Stimulated activated CD8-positive, alpha-beta memory T cell treated with anti-CD3 and anti-CD28 coated beads, Interleukin-12 subunit alpha, Interleukin-12 subunit beta, amount 100 ng/mL, for 24 hours (primary cell): Measurements from ENCODE around the gene RNF10.
"Not testable (repeated sequence)": the region's sequence is repeated elsewhere in the genome, so short reads cannot be mapped to it uniquely, and the experiment has no call there.

Experiments used
- DNase-seq: peaks from one replicate; pipeline ENCODE4 v3.0.0-alpha.2; 2020; ENCODE audit errors: extremely low read depth

Gene RNF10

DNA sequence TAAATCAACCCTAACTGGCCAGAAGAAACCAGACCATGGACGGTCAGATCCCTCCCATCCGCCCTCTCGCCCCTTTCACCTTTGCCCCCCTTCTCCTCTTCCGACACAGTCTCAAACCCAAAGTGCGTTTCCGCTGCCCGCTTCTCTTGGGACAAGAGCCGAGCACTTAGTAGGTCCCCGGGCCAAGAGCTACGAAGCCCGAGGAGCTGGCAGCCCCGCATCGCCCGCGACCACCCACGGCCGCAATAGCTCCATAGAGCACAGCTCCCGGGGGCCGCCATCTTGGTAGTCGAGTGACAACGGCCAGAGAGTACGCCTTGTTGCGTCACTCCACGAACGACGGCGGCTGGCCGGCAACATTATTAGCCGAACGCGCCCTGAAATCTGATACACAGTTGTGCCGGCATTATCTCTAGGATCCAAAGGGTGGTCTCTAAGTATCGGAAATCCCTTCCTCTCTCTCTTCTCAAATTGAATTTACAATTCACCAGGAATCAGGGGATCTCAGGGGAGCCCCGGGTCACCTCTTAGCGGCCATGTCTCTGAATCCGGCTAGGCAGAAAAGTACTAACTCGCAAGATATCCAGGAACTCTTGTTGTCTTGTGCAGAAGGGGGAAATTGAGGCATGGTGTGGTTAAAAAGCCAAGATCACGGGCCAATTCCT, 5.2 kb upstream of the RNF10 start, which contains the start of gene COQ5:
Gene COQ5 (minus strand): TSS at position 298 of the 665 bp plus-strand sequence. CDS start 17 bp downstream, at position 281.
- peak; percentile 64 for DNase-seq

DNA sequence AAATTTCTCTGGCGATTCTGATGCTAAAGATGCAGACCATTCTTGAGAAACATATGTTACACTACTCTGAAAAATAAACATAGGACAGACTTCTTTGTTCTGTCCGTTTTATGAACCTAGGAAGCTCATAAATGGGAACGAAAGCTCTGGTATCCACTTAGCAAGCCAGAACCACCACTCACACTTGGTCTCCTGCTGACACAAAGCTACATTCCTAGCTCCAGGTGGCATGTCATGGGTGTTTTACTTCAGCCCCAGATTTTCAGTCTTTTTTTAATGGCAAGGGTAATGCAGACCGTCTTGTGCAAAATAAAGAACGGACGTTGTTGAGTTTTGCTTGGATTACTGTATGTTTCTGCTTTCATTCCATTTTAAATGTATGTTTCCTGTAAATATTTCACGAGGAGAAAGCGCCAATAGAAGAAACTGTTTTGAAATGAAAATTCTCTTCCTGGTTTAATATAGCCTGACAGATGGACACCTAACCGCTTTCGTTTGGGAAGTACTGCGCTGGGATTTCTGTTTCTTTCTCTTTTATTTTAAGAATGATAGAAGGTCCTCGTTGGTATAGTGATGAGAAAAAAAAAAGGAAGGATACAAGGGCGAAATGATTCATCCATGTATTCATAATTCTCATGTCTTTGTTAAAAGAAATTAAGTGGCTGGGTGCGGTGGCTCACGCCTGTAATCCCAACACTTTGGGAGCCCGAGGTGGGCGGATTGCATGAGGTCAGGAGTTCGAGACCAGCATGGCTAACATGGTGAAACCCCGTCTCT, 4.3 kb upstream of the RNF10 start:
- DNase-seq = no peak

DNA sequence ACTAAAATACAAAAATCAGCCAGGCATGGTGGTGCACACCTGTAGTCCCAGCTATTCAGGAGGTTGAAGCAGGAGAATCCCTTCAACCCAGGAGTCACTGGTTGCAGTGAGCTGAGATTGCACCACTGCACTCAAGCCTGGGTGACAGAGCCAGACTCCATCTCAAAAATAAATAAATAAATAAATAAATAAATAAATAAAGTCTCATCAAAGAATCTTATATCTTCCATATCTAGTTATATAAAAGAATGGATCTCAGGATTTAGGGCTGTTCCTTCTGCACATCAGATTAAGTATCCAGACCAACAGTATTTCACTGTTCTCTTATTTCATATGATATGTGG, 3.8 kb upstream of the RNF10 start:
- DNase-seq = not testable (repeated sequence)

DNA sequence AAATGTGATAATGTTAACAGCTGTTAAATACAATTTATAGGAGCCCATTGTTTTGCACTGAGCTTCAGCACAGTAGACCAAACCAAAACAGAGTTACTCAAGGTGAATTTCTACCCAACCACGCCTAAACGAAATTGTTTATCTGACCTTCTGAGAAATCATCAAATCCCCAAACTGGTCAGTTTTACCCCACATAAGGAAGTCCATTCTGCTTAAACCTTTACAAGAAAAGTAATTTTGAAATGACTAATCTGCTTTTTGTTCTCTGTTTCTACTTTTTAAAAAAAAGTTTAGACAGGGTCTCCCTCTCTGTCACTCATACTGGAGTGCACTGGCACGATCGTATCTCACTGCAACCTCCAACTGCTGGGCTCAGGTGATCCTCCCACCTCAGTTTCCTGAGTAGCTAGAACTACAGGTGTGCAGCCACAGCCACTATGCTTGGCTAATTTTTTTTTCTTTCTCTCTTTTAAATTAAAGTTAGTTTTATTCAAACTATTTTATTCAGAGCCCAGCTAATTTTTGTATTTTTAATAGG, 1.4 kb upstream of the RNF10 start:
- no peak for DNase-seq

DNA sequence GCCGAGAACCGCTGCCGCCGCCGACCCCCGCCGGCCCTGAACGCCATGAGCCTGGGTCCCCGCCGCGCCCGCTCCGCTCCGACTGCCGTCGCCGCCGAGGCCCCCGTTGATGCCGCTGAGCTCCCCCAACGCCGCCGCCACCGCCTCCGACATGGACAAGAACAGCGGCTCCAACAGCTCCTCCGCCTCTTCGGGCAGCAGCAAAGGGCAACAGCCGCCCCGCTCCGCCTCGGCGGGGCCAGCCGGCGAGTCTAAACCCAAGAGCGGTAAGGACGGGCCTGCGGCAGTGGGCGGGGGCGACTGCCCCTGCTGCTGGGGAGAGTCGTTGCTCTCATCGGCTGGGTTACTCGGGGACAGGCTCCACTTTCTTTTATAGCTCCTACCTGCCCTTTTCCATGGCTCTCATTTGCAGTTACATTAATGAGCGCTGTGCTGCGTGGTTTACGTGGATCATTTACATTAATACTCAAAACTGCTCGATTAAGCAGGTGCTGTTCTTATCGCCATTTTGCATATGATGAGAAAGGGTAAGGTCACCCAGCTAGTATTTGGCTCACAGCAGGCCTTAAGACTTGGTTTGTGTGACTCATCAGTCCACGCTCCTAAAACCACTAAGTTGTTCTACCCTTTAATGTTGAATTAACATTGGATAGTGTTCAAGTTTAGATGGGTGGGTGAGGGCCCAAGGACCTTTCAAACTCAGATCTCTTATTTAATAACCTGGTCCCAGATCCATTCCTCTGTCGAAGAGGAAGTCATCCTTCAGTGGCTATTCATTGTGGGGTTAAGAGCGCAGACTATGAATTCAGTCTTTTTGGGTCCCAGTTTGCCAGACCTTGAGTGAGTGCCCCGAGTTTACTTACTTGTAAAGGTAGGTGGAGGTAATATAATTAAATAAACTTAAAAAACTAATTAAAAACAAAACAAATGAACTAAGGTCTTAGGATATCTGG, 823 bp downstream of the RNF10 start:
- no peak for DNase-seq

DNA sequence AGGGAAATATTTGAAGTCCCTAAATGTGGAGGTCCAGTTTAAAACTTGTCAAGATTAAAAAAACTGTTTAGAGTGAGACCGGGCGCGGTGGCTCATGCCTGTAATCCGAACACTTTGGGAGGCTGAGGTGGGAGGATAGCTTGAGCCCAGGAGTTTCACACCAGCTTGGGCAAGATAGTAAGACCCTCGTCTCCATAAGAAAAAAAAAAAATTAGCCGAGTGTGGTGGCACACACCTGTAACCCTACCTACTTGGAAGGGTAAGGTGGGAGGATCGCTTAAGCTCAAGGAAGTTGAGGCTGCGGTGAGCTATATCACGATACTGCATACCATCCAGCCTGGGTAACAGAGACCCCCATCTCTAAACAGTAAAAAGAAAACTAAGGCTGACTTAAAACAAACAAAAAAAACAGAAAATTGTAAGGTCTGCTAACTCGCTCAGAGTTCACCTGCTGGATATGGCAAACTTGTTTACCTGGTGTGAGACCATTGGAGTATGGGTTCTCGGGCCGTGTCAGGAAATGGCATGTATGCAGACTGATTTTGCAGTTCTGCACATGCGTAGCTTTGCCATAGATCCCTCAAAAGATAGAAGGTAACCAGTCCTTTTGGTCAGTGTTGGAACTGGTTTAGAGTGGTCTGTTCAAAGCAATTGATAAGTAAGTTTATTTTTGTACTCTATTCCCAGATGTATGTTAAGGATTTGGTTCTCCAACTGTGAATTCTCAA, 2.1 kb downstream of the RNF10 start:
- DNase-seq = no peak

DNA sequence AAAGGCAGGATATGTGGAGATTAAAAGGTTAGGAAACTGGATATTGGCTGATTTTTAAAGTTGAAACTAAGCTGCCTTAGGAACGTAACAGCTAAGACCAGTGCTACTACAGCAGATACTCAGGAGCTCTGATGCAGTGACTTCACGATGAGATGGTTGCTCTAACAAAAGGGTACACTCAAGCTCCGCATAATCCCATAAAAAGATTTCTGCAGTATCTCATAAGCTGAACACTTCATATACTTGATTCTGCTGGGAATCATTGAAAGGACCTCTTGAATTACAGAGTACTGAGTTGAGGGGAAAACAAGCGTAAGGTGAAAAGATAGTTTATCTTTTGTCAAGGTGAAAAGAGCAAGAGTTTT, 3.7 kb downstream of the RNF10 start:
- DNase-seq = no peak

DNA sequence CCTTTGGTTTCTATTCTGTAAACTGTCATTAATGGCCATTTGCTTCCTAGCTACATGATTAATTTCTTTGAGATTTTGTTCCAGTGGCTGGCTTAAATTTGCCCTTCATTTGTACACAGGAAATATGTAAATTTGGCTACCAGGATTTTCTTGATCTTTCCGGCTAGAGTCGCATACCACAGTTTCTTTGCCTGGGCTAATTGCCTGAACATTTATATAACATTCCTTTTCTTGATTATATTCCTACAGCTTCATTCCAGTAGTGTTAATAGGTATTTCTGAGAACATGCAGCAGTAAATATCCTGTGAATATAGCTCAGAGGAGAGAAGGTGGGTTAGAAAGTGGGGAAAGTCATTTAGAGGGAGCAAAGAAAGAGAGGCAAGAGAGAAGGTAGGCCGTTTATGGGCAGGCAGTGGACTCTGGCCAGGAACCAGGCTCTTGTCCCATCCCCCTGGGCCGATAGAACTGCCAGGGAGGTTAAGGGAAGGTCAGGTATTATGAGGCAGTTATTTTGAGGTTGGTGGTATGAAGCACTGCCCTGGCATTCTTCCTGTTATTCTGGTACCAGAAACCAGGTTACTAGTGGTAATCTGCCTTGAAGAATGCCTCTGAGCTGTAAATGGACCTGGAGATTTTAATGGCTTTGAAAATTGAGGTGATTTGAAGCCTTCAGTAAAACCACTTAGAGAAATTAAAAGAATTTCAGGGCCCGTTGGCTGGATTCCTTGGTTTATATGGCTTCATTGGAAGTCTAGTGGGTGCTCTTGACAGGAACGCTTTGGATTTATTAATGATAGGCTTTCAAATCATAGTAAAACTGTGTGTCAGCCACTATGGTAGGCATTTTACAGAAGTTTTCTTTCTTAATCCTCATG, 4.4 kb downstream of the RNF10 start:
- DNase-seq = no peak

DNA sequence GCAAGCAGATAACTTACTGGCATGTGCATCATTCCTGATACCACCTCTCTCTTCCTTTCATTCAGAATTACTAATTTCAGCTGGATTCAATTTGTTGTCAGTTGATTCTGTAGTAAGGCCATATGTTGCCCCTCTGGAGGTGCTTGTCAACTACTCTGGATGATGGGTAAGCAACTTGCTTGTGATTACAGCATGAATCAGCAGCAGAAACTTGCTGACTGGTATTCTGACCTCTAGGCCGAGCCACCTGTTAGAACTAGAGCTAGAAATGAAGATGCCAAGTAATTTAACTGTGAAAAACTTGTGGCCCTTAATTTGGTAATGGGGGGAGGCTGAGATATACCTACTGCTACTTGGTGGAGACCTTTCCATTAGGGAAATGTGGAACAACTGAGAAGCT, 5.1 kb downstream of the RNF10 start:
- no peak for DNase-seq

DNA sequence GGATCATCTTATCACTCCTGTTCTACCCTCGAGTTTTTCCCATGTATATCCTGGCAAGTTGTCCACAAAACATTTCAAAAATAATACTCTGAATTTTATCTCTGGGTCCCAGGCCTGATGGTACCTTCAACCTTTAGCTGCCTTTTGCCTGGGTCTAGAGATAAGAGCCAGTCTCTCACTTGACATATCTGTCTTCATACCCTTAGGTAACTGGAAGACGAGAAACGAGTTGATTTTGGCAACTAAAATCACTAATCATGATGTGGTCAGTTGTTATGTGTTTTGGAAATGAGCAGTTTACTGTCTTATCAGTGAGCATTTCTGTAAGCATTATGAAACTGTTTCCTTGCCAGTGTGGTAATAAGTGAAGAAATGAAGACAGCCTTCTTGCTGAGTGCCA, 6.3 kb downstream of the RNF10 start:
- DNase-seq = no peak

DNA sequence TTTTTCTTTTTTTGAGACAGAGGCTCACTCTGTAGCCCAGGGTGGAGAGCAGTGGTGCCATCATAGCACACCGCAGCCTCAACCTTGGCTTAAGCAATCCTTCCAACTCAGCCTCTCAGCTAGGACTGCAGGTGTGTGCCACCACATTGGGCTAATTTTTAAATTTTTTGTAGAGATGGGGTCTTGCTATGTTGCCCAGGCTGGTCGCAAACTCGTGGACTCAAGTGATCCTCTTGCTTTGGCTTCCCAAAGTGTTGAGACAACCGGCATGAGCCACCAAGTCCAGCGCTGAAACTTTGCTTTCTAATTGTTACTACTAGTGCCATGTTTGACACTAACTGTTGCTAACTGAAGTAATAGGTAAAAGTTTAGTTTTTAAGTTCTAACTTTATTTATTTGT, 8.0 kb downstream of the RNF10 start:
- no peak for DNase-seq

DNA sequence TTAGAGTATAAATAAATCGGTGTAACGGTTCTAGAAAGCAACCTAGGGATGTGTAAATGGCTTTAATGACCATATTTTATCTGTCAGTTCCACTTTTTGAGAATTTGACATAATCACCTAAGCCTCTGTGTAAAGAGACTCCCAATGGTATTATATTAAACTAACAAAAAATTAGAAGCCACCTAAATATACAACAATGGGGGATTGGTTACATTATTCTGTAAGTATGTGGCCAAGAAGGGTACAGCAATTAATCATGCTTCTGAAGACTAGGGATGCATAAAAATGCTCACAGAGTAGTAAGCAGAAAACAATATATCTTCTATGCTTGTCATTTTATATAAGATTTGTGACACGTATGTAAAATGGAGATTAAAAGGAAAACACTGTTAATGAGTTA, 10.5 kb downstream of the RNF10 start:
- no peak for DNase-seq

DNA sequence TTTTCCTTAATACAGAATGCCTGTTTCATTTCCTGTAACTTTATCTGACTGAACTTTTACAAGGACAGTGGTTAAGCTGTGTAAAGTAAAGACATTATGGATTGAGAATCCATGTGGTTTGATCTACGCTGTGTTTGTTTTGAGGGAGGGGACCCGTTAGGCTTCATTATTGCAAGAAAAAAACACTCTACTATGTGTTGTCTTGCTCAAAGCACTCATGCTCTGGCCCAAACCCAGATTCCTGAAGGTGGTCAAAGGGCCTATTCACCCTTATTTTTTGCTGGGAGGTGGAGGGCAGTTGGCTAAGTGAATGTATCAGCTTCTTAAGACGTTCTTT, 11.9 kb downstream of the RNF10 start:
- no peak for DNase-seq

DNA sequence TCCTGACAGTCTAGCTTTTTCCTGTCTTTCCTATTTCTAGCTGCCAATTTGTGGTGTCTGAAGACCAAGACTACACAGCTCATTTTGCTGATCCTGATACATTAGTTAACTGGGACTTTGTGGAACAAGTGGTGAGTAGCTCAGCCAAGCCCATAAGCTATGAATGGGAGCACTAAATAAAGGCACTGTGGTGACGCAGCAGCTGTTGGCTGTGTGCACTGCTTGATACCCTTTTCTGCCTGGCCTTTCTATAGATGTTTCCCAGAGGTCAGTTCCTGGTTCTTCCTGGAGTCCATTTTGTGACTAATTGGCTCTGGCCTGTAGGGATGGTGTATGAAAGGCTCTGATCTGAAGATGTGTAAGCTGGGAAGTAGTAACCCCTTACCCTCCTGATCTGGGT, 20.5 kb downstream of the RNF10 start:
- DNase-seq = no peak

DNA sequence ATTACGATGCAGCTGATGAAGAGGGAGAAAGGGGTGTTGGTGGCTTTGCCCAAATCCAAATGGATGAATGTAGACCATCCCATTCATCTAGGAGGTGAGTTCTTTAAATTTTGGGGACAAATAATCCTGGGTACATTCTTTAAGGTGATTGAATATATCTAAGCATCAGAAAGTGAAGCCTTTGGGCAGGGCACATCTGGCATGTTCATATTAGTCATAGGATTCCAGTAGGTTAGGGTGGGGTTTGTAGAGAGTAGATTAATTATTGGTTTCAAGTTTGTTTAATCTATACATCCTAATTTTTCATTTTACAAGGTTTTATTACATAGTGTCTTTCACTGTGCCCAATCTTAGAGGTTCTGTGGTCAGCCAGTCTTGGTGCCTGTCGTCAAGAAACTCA, 23.4 kb downstream of the RNF10 start:
- DNase-seq = no peak

DNA sequence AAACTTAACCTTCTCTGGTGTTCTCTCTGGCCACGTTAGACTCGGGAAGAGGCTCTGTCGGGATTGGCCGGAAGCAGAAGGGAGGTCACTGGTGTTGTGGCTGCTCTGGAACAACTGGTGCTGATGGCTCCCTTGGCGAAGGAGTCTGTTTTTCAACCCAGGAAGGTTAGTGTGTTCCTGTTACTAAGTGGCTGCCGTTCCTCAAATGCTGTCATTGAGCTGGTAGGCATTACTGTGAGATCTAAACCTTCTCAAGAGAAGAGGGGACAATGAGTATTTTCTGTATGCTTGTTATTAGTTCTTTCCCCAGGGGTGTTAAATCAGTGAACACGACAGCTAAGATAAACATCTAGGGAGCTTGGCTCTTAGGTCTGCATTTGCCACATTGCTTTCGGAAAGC, 28.8 kb downstream of the RNF10 start:
- no peak for DNase-seq

DNA sequence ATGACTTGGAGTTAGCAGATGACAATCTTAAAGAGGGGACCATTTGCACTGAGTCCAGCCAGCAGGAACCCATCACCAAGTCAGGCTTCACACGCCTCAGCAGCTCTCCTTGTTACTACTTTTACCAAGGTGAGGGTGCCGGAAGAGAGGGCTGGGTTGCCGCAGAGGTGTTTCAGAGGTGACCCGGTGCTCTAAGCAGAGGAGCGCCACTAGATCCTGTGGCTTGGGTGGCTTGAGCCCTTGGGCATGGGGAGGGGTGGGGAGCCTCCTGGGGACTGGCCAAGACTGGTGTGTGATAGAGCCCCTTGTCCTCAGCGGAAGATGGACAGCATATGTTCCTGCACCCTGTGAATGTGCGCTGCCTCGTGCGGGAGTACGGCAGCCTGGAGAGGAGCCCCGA, 29.3 kb downstream of the RNF10 start:
- DNase-seq = no peak

DNA sequence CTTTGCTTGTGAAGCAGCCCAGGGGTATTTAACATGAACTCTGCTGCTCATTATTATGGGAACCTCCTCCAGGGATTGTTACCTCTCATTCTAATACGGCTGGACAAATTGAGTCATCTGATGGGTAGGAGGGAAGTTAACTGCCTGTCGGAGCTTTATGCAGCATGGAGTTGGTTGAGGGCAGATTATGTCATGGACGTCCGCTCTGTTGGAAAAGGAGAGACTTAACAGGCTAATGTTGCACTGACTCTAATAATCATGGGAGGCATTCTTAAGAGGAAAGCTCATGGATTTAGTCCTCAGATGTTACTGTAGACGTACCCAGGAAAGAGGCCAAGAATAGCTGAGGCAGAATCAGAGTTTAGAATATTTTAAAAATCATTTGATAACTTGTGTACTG, 37.1 kb downstream of the RNF10 start:
- no peak for DNase-seq

DNA sequence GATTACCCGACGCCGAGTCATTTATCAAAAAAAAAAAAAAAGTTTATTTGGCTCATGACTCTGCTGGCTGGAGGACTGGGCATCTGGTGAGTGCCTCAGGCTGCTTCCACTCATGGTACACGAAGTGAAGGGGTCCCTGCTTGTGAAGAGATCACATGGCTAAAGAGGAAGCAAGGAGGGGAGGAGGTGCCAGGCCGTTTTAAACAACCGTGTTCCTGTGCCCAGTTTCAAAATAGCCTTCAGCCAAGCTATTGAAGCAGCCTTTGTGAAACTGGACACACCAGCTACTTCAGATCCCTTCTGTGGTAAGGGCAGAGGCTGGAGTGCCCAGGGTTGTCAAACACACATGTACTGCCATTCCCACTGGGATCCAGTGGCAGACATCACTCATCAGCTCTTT, 39.4 kb downstream of the RNF10 start:
- DNase-seq = no peak

DNA sequence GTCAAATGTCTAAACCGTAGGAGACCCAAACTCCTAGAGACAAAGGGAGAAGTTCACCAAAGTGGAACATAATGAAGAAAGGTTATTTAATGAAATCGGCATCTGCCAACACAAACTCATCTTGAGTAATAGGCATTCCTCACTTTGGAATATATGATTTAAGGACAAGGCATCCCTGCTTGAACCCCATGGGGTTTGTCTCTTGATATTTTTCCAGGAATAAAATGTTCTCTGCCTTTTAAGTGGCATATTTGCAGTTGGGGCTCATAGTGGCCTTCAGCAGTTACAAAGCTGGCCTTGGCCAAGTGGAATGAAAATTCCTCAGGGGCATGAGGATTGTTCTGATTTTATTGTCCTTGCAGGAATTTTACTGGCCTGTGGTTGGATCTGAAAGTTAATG, 40.0 kb downstream of the RNF10 start:
- no peak for DNase-seq

DNA sequence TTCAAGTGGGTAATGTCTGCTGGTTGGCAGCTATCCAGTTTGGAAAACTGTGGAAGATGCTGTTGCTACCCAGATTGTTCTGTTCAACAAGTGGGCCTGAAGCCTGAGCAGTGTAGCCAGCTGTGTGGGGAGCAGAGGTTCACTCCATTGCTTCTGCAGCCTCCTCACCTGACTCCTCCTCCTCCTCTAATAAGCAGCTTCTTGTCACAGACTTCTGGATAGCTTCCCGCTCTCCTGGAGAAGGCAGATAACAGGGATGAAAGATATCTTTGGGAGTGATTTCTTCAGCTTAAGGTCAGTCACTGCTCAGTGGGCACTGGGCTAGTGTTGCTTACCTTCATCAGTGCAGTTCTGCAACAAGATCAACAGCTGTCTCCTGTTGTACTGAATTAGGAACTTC, 45.0 kb downstream of the RNF10 start:
- no peak for DNase-seq
